ENCODE results near the gene FBXW9. TPM values are rescaled to one million over a fixed set of nuclear protein-coding genes. Genes with fewer than 3 reads are reported as not detected.

Gene FBXW9
- total and polyA plus RNA-seq, 2 of the 13 experiments (the other 11 are each of a cell fraction or from before 2014, with no cell fraction given), result 5.7 to 6.1 TPM

DNA sequence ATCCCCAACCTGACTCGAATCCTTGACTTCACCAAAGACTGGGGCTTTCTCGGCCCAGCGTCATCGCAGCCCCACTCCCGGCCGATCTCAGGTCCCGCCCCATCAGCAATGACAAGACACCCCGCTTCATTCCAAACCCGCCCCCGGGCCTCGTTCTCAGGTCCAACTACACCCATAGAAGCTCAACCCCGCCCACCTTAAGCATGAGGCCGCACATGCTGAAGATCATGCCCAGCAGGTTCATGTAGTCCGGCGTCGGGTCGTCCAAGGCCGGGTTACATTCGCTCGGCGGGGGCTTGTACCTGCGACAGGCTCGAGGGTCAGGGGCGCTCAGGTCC, 27.5 kb downstream of the FBXW9 start (continued):
- TF ChIP-seq ZNF547 (CRISPR knock-in tag; IDR thresholded peaks at IDR 0.05) (peak; percentile 5; the same call in 1 of the 2 replicates), MYC (CRISPR knock-in tag; IDR thresholded peaks at IDR 0.05; ENCODE audit: borderline replicate concordance) (peak; percentile 62; the same call in 1 of the 2 replicates), CBX1 (IDR thresholded peaks at IDR 0.05; ENCODE audit: low read depth) (peak; percentile 16), ZBTB7A (CRISPR knock-in tag; IDR thresholded peaks at IDR 0.05) (0 out of 2 replicates have a peak, but pooled peaks have one; percentile 72), FOXC1 (CRISPR knock-in tag; IDR thresholded peaks at IDR 0.05; ENCODE audit: borderline replicate concordance) (no peak; the same call in 1 of the 2 replicates), ZIK1 (CRISPR knock-in tag; IDR thresholded peaks at IDR 0.05; ENCODE audit: borderline replicate concordance, low read depth) (0 out of 2 replicates have a peak, but pooled peaks have one; percentile 23), NFATC3 (CRISPR knock-in tag; IDR thresholded peaks at IDR 0.05) (no peak), IKZF4 (CRISPR knock-in tag; IDR thresholded peaks at IDR 0.05; ENCODE audit: borderline replicate concordance, low read depth, not compliant biosample characterization) (peak; percentile 65), CBX2 (IDR thresholded peaks at IDR 0.05; ENCODE audit: low read depth, low read length) (no peak), CBX2 (CRISPR knock-in tag; IDR thresholded peaks at IDR 0.05; ENCODE audit: low read depth) (no peak), ZNF761 (CRISPR knock-in tag; conservative IDR thresholded peaks at IDR 0.05) (0 out of 2 replicates have a peak, but pooled peaks have one; percentile 25), ZBTB38 (CRISPR knock-in tag; IDR thresholded peaks at IDR 0.05) (no peak), ZBTB21 (CRISPR knock-in tag; IDR thresholded peaks at IDR 0.05) (no peak), ZNF605 (CRISPR knock-in tag; IDR thresholded peaks at IDR 0.05) (peak; percentile 27; the same call in 1 of the 2 replicates), STAG1 (CRISPR knock-in tag; IDR thresholded peaks at IDR 0.05) (no peak), ZNF274 (CRISPR knock-in tag; IDR thresholded peaks at IDR 0.05) (peak; percentile 38; the same call in 1 of the 2 replicates), EEA1 (CRISPR knock-in tag; IDR thresholded peaks at IDR 0.05; ENCODE audit: borderline replicate concordance) (no peak)
- TF ChIP-seq, protein P1, sequence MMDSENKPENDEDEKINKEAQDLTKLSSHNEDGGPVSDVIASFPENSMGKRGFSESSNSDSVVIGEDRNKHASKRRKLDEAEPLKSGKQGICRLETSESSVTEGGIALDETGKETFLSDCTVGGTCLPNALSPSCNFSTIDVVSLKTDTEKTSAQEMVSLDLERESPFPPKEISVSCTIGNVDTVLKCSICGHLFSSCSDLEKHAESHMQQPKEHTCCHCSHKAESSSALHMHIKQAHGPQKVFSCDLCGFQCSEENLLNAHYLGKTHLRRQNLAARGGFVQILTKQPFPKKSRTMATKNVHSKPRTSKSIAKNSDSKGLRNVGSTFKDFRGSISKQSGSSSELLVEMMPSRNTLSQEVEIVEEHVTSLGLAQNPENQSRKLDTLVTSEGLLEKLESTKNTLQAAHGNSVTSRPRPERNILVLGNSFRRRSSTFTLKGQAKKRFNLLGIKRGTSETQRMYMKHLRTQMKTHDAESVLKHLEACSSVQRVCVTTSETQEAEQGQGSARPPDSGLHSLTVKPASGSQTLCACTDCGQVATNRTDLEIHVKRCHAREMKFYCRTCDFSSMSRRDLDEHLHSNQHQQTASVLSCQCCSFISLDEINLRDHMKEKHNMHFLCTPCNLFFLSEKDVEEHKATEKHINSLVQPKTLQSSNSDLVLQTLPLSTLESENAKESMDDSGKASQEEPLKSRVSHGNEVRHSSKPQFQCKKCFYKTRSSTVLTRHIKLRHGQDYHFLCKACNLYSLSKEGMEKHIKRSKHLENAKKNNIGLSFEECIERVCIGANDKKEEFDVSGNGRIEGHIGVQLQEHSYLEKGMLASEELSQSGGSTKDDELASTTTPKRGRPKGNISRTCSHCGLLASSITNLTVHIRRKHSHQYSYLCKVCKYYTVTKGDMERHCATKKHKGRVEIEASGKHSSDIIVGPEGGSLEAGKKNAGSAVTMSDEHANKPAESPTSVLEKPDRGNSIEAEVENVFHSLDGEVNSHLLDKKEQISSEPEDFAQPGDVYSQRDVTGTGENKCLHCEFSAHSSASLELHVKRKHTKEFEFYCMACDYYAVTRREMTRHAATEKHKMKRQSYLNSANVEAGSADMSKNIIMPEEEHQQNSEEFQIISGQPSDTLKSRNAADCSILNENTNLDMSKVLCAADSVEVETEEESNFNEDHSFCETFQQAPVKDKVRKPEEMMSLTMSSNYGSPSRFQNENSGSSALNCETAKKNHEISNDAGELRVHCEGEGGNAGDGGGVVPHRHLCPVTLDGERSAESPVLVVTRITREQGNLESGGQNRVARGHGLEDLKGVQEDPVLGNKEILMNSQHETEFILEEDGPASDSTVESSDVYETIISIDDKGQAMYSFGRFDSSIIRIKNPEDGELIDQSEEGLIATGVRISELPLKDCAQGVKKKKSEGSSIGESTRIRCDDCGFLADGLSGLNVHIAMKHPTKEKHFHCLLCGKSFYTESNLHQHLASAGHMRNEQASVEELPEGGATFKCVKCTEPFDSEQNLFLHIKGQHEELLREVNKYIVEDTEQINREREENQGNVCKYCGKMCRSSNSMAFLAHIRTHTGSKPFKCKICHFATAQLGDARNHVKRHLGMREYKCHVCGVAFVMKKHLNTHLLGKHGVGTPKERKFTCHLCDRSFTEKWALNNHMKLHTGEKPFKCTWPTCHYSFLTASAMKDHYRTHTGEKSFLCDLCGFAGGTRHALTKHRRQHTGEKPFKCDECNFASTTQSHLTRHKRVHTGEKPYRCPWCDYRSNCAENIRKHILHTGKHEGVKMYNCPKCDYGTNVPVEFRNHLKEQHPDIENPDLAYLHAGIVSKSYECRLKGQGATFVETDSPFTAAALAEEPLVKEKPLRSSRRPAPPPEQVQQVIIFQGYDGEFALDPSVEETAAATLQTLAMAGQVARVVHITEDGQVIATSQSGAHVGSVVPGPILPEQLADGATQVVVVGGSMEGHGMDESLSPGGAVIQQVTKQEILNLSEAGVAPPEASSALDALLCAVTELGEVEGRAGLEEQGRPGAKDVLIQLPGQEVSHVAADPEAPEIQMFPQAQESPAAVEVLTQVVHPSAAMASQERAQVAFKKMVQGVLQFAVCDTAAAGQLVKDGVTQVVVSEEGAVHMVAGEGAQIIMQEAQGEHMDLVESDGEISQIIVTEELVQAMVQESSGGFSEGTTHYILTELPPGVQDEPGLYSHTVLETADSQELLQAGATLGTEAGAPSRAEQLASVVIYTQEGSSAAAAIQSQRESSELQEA (CRISPR knock-in tag; IDR thresholded peaks at IDR 0.05; ENCODE audit: not compliant biosample characterization), result peak; percentile 29
- TF ChIP-seq, protein P2, sequence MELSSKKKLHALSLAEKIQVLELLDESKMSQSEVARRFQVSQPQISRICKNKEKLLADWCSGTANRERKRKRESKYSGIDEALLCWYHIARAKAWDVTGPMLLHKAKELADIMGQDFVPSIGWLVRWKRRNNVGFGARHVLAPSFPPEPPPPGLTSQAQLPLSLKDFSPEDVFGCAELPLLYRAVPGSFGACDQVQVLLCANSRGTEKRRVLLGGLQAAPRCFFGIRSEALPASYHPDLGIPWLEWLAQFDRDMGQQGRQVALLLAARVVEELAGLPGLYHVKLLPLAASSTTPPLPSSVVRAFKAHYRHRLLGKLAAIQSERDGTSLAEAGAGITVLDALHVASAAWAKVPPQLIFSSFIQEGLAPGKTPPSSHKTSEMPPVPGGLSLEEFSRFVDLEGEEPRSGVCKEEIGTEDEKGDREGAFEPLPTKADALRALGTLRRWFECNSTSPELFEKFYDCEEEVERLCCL (CRISPR knock-in tag; IDR thresholded peaks at IDR 0.05; ENCODE audit: borderline replicate concordance), result no peak
